GM19351 (cell line): Measurements from ENCODE around the gene MALRD1.

Source experiments
- ATAC-seq: cut with Tn5 transposase; IDR thresholded peaks from one replicate; pipeline ENCODE4 v1.9.1; 2021; ENCODE audit warnings: mild to moderate bottlenecking, moderate library complexity; ENCODE audit not compliant: unreplicated experiment

MALRD1 gene

DNA sequence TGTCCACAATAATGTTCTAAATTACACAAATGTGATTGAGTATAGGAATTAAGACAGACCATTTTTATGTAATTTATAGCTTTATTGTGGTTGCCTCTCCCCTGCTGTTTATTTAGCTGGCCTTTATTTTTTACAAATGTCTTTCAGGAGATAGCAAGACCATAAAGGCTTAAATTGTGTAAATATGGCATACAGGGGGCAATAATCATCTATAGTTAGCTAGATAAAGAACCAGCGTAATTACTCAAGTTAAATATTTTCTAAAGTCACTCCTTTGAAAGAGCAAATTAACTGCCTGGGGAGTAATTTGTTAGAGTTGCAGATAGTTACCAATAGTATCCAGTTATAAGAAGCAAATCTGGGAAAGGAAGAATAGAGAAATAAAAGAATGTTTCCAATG is at the start of gene MALRD1:
Gene MALRD1, plus strand, starts transcription at position 313 of the 400 bp plus-strand sequence. CDS start 138 bp downstream, outside the sequence.
- ATAC-seq, result no peak

DNA sequence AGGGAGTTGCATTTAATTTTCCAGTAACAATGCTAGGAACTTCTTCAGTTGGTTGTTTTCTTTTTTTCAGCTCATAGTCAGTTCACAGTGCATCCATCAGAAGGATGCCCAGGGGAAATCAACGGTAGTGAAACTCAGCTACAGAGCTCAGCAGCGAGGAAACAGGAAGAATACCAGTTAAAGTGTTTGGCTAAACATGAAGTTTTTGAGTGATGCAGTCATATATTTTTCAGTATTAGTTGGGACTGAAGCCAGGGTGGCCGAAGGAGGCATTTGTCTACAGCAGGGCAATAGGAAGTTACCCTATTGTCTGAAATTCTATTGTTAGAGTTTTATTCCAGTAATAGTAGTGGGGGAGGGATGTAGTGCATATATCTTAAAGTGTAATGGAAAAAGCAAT is 45.3 kb upstream of the MALRD1 start:
- ATAC-seq, result no peak

DNA sequence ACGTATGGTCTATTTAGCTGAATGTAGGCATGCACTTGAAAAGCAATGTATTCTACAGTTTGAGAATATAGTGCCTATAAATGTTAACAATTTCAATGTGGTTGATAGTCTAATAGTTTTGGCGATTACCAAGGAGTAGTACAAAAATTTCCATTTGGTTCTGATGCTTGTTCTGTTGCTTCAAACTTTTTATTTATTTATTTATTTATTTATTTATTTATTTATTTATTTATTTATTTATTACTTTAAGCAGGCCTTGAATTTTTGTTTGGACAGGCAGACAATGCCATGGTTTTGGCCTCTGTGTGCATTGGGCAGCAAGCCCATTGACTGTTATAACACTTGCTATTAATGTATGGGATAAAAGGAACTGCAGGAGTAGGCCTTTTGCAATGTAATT is 36.5 kb upstream of the MALRD1 start:
- no peak for ATAC-seq

DNA sequence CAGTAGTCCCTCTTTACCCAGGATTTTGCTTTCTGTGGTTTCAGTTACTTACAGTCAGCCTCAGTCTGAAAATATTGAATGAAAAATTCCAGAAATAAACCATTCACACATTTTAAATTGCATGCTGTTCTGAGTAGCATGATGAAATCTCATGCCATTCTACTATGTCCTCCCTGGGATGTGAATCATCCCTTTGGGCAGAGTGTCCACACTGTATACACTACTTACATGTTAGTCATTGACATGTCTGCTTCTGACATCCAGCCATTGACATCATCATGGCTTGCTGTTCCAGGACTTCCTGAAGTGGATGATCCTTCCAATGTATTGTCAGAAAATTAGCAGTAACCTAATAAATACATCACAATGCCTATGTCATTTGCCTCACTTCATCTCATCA is 34.6 kb upstream of the MALRD1 start:
- no peak for ATAC-seq

DNA sequence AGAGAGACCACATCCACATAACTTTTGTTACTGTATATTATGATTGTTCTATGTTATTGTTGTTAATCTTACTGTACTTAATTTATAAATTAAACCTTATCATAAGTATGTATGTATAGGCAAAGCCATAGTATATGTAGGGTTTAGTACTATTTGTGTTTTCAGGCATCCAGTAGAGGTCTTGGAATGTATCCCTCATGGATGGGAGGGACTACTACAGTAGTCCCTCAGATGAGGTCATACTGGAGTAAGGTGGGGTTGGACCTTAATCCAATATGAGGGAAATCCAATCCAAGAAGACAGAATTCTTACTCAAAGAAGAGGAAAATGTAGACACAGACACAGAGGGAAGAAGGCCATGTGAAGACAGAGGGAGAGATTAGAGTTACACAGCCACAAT is 34.1 kb upstream of the MALRD1 start:
- ATAC-seq, result no peak

DNA sequence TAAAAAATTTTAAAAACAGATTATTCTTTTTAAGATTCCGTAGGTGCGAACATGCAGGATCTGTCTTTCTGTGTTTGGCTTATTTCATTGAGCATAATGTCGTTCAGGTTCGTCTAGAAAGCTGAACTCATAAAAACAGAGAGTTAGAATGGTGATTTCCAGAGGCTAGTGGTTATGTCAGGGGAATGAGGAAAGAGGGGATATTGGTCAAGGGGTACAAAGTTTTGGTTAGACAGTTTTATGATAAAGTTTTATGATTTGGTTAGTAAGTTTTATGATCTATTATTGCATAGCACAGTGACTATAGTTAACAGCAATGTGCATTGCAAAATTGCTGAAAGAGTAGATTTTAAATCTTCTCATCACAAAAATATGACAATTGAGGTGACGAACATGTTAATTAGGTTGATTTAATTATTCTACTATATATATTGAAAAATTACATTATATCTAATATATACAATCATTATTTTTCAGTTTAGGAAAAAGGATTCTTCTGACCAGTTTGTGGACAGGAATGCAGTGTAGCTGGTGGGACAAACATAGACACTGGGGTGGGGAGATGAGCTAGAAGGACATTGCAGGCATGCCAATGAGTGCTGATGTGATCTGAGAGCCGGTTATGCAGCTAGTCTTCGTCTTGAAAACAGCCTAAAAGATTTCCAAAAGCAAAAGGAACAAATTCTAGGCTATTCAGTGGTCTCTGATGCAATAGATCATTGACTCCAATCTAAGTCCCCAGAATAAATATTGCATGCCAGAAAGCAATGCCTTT is 31.3 kb upstream of the MALRD1 start:
- no peak for ATAC-seq

DNA sequence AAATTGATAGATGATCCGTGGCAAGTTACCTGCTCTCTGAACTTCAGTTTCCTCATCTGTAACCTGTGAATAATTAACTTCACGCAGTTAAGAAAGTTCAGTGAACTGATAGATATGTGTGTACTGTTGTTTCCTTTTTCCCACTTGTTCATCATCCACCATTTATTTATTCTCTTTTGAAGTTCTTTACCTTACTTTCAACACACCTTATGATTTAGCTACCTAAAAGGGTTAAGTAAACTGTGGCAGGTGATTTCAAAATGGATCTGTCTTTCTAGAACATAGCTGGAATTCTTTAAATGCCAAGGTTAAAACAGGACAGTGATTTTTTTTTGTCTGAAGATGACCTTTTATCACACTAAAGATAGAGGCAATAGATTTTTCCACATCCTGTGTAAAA is 27.4 kb upstream of the MALRD1 start:
- ATAC-seq, result no peak

DNA sequence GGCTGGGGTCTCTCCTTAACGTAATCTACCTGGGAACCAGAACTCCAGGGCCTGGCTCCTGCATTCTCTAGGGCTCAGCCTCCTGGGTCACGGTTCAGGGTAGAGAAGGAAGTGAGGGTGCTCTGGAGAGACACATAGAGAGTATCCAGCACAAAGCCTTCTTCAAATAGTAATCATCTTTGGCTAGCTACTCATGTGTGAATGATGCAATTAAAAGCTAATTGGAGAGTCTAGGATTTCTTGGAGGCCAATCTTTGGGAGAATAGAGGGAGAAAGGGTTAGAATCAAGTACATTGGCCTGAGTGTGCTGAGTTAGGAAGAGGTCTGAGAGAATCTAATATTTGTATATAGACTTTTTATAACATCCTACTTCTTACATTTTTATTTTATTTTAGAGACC is 24.0 kb upstream of the MALRD1 start:
- ATAC-seq, result no peak

DNA sequence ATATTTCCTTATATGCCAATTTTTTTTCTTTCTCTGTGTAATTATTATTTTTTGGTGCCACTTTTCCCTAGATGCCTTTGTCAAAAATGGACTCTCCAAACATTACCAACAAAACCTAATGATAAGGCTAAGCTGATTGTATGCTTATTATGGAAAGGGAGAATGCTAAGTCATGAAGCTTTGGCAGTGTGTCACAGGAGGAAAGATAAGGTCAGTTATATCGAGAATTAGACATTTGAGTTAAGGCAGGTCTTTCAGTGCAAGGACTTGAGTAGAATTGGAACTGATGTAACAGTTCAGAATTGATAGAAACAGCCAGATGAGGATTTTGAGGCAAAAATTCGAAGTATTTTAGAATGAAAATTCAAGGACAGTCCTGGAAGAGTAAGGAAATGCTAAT is 16.8 kb upstream of the MALRD1 start:
- no peak for ATAC-seq

DNA sequence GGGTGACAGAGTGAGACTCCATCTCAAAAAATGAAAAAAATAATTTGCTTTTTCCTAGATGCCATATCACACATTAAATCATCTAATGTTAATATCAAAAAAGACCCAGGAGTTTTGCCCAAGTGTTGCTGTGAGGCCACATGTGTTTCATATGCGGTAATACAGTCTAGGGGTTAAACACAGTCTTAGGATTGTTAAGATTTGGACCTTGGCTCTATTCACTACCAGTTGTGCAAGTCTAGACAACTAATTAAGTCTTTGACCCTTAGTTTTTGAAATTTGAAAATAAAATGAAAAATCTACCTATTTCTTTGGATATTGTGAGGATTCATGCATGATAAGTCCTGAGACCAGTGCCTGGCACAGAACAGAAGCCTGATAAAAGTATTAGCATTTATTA is 14.9 kb upstream of the MALRD1 start:
- ATAC-seq, result no peak

DNA sequence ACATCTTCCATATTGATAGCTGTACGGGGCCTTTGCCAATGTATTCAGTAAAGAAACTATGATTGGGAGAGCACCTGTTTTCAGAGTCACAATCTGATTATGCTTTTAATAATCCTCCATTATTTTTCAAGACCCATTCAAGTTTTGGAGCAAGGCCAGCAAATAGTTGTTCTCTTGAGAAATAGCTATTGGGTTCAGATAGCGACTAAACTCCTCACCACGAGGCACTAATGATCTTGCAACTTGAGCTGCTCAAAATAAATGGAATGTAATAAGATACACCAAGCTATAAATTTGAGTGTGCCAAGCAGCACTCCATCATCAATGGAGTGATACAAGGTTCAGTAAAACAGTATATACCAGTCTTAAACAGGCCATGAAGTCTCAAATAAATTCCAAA is 7.4 kb upstream of the MALRD1 start:
- ATAC-seq, result no peak

DNA sequence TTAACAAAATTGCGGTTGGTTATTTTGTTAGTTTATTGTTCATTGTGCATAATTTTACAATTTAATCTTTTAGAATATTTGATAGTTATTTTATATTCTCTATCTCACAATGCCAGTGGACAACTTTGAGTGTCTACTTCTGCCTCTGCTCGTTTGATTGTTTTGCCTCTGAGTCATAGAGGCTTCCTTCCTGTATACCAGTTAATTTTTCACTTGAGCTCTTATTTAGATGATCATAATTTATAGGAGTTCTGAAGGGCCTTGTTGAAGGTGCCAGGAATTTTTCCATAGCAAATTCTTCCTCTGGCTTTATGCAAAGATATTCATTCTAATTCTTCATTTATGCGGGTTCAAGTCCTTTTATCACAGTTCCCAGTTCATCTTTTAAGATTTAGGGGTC is 5.2 kb upstream of the MALRD1 start:
- ATAC-seq, result no peak

DNA sequence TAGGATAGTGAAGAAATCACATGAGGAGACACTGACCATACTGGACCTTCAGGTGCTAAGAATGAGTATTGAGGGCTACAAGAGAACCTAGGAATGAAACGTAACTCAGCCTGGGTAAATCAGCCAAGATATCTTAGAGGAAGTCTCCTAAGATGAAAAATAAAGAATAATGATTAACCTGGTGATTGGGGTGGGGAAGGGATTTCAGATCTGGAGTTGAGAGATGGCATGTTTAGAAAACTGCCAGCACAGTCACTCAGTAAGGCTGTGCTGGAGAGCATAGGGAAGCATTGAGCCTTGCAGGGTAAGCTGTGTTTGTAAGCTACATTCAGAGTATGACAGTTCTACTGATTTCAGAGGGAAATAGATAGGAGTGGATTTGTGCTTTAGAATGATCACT is 1.9 kb upstream of the MALRD1 start:
- ATAC-seq, result no peak

DNA sequence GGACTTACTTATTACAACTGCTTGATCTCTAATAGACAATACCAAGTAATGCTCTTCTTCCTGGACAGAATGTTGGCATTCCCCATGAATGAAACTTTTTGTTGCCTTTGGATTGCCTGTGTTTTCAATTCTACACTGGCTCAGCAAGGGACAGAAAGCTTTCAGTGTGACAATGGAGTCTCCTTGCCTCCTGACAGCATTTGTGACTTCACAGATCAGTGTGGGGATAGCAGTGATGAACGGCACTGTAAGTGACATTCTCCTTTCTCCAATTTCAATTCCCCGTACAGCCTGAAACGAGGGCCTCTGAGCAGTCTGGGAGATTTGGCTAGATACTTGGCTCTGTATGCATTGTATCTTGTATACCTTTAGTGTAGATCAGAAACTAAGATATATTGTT is 290 bp downstream of the MALRD1 start:
- ATAC-seq, result no peak

DNA sequence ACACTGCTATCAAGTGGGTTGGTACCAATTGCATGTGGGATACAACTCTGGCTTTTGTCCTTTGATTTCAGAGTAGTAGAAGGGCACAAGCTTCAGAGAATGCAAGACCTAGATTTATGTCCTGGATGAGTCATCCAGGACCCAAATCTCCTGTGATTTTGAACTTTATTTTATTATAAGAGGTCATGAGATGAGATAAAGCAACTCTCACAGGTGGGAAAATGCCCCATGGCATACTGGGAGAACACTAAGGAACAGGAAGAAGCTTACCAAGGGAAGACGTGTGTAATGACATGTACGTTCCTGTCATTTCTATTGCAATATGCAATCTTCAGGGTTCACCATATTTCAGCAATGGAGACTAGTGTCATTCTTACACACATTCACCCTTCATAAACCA is 966 bp downstream of the MALRD1 start:
- no peak for ATAC-seq

DNA sequence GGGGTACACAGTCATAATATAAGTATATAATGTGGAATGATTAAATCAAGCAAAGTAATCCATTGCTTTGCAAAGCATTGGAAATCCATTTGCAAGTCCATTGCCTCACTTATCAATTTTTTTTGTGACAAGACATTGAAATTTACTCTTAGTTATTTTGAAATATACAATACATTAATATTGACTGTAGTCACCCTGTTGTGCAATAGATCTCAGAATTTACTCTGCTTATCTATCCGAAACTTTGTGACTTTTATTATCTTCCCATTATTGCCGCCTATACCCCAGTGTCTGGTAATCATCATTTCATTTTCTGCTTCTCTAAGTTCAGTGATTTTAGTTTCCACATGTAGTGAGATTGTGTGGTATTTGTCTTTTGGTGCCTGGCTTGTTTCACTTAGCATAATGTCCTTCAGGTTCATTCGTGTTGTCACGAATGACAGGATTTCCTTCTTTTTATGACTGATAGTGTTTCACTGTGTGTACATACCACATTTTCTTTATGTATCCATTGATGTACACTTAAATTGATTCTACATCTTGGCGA is 5.8 kb downstream of the MALRD1 start:
- no peak for ATAC-seq

DNA sequence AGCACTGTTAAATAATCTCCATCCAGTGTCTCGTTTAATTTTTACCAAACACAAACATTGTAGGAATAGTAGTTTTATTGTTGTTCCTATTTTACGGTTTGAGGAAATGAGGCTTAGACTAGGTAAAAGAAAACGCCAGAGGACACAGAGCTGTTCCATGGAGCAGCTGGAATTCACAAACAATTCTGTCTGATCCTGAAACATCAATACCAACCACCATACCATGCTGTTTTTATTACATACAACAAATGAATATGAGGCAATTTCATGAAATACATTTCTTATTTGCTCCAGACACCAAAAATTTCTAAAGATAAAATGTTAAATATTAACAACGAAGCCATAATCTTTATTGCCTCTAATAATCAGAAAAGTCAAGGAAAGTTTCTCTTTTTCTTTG is 9.4 kb downstream of the MALRD1 start:
- ATAC-seq, result no peak

DNA sequence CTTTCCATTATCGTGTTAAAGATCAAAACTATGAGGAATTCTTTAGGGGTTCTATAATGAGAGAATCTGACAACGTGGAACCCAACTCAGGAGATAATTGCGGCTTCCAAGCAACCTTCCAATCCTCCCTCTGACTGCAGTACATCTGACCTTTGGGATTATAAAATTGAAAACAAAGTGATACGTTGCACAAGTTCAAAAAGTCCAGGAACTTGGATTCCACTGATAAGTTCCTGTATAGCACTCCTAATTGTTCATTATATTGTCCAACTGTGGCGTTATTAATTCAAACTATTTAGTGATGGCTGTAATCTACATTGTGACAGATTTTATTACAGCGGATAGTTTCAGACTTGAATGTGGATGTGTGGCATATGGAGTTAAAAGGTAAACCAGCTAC is 15.4 kb downstream of the MALRD1 start:
- ATAC-seq, result no peak

DNA sequence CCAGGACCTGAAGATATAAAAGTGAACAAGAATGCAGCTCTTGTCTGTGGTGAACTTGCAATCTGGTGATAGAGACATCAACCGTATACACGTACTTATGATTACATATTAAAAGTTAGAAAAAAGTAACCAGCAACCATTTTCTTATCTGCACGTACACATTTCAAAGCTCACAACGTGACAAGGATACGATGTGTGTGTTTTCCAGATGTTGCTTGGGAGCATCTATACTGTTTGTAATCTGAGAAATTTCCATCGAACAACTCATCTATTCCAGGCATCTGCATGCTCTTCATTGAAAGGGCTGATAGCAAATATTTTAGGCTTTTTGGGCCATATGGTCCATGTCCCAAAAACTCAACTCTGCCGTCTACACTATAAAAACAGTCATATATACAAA is 23.3 kb downstream of the MALRD1 start:
- no peak for ATAC-seq

DNA sequence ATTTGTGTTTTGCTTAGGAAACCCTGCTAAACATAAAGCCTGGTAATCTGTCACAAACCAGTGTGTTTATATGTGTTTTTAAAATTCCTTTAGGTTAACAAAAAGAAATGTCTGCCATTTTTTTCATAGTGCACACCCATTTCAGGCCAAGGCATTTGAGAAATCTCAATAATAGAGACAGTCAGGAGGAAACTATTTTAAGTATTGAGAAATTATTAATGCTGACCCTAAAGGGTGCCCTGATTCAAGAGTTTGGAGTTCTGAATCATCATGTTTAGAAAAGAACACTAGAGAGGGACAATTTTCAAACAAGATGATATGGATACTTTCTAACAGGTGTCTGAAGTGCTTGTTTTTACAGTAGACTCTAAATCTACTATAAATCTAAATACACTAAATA is 28.7 kb downstream of the MALRD1 start:
- no peak for ATAC-seq

DNA sequence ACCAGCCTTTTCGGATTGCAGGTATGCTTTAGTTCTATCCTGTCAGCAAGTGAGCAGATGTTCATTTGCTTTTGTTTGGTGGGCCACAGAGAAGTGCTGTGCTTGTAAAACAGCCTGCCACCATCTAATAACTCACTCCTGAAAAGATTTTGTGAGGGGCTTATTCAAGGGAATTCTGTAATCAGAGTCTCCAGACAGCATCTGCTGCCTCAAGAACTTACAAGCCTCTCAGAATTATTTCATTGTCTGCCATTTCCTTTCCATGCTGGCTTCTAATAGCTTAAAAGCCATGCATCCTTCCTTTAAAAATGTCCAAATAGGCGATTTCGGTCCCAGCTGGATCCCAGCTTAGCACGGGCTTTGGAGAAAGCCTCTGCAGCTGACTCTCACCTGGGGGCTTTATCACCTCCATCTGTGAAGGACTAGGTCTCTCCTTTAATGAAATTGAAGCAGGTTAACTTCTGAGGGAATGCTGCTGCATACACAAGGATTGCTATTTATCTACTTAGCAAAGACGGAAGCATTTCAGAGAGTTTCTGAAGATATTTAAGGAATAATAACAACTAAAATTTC is 48.0 kb downstream of the MALRD1 start:
- ATAC-seq, result no peak

DNA sequence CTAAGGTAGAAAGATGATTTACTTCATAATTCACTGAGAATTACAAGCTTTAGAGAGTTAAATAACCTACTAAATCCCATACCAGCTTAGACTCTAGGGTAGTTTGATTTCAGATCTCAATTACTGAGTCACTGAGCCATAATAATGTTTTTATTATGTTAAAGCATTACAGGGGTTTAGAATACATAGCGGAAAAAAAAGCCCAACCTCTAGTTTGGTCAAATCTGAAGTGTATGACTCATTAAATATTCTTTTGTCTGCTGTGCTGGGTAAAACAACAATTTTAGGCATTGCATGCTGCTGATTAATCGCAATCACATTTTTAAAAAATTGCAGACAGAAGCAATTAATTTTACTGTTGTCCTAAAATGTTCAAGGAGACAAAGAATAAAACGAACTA is 48.5 kb downstream of the MALRD1 start:
- no peak for ATAC-seq

DNA sequence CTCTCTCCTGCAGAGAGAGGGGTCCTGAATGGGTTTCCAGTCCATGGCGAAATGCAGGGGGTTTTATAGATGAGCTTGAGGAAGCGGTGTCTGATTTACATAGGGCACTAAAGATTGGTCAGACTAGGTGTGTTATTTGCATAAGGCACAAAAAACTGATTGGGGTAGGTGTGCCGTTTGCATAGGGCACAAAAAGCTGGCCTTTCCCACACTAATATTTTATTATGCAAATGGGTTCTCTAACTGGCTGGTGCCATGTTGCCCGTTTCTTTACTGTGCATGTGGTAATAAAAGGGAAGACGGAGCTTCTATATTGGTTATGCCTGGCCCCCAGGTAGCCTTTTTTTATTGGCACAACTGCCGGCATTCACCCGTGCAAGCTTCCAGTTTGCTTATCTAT is 50.2 kb downstream of the MALRD1 start:
- no peak for ATAC-seq
